Frontal cortex (tissue), 4 donors: Measurements from ENCODE around the gene ZNF28. TPM values are rescaled to one million over a fixed set of nuclear protein-coding genes. Genes with fewer than 3 reads are reported as not detected.
A peak's percentile ranks its signal among the peaks of the same experiment; 100 is the strongest.
"Not testable (repeated sequence)": the region's sequence is repeated elsewhere in the genome, so short reads cannot be mapped to it uniquely, and the experiment has no call there.

ENCODE experiments used
- DNase-seq, 2 donors: peaks; one replicate each; pipeline ENCODE4 v3.0.0; 2012; ENCODE audit warnings: low spot score in 2 of 2
- FAIRE-seq: peaks from 2 replicates; lab custom pipeline; 2012; peaks lifted over from hg19 to GRCh38; lab: Jason Lieb, UNC
- total RNA-seq: library from RNA; depleted of rRNA; stranded (reverse); fragments of >200 nt; gene quantifications from one replicate; pipeline ENCODE4 v1.2.3, GENCODE V29; 2014
- donor health status: control.
- donor health status: control.
- donor health status: control.

Gene ZNF28
- total RNA-seq, 1 donor from 2014 or later: 36.3 TPM

GRCh38 chr19:52785506-52785905 lies 35.9 kb downstream of the ZNF28 start:
- no peak for DNase-seq
- no peak for FAIRE-seq

GRCh38 chr19:52782864-52783263 lies 38.6 kb downstream of the ZNF28 start:
- not testable (repeated sequence) for DNase-seq, FAIRE-seq

GRCh38 chr19:52778811-52779210 lies 42.6 kb downstream of the ZNF28 start:
- FAIRE-seq: no peak

GRCh38 chr19:52756447-52756846 lies 65.0 kb downstream of the ZNF28 start:
- DNase-seq, FAIRE-seq: not testable (repeated sequence)

More at GRCh38 chr19:52778811-52779210, 42.6 kb downstream of the ZNF28 start:
- no peak for DNase-seq

- DNase-seq (no peak), FAIRE-seq (no peak)
These were observed 71.7 kb downstream of the ZNF28 start for GRCh38 chr19:52749780-52750179.

- DNase-seq (peak in 1 of 2 donors; percentile 24), FAIRE-seq (no peak)
These were observed 73.0 kb downstream of the ZNF28 start for GRCh38 chr19:52748336-52748950.

Other genes starting within 250 kb of the ZNF28 start
- 29.3 TPM for gene ZNF83, start 183.3 kb downstream of the ZNF28 start, total RNA-seq
- gene ZNF611, start 86.6 kb downstream of the ZNF28 start, total RNA-seq: 20.4 TPM
- 0.41 TPM for gene ZNF600, start 34.8 kb downstream of the ZNF28 start, total RNA-seq
- gene ZNF468, start 36.0 kb upstream of the ZNF28 start, total RNA-seq: 57.9 TPM
- gene ZNF320, start 76.0 kb upstream of the ZNF28 start, total RNA-seq: 32.2 TPM
- 3.3 TPM for gene ZNF888, start 101.8 kb upstream of the ZNF28 start, total RNA-seq
- gene ZNF816, start 141.2 kb upstream of the ZNF28 start, total RNA-seq: 2.4 TPM
- not detected for gene ERVV-1, start 192.3 kb upstream of the ZNF28 start, total RNA-seq
- not detected for gene ERVV-2, start 223.1 kb upstream of the ZNF28 start, total RNA-seq